H1 (cell line): ENCODE results near the gene LIN28B. TPM values are rescaled to one million over a fixed set of nuclear protein-coding genes. Genes with fewer than 3 reads are reported as not detected.

Experiments
- CTCF ChIA-PET: fragments of 300-600 bp; sonication (Branson Sonifier 250); formaldehyde crosslinking; loops from one replicate; lab custom pipeline; 2021; ENCODE audit not compliant: partially characterized antibody; lab: Charles Lee
- POLR2A ChIA-PET: fragments of 300-600 bp; sonication (Branson Sonifier 250); formaldehyde crosslinking; loops from one replicate; lab custom pipeline; 2021; ENCODE audit warnings: inconsistent platforms; ENCODE audit not compliant: partially characterized antibody; lab: Charles Lee
- DNase-seq, 2 experiments: peaks; one replicate each; pipeline versions ENCODE4 v3.0.0 to v3.0.0-alpha.2; 2010 to 2022; ENCODE audit warnings: low spot score in 2 of 2, low read depth in 1 of 2, mixed read lengths in 1 of 2
- FAIRE-seq: peaks from 2 replicates; lab custom pipeline; 2011; peaks lifted over from hg19 to GRCh38; lab: Jason Lieb, UNC
- H2AFZ ChIP-seq: 2 replicates; pipeline ENCODE4 v1.8.1; 2012; ENCODE audit warnings: low read length, inconsistent platforms
- H2AK5ac ChIP-seq: 2 replicates; pipeline ENCODE4 v1.6.1; 2013; ENCODE audit warnings: low read depth, low read length
- H2BK120ac ChIP-seq: replicated peaks from 2 replicates; pipeline ENCODE3; 2013; ENCODE audit warnings: low read depth, low read length, inconsistent platforms
- H2BK12ac ChIP-seq: 2 replicates; pipeline ENCODE4 v1.6.1; 2013; ENCODE audit warnings: low read depth, low read length
- H2BK15ac ChIP-seq: 2 replicates; pipeline ENCODE4 v1.6.1; 2013; ENCODE audit warnings: low read length
- H2BK20ac ChIP-seq: 2 replicates; pipeline ENCODE4 v1.6.1; 2013; ENCODE audit warnings: low read length
- H2BK5ac ChIP-seq: 2 replicates; pipeline ENCODE4 v1.6.1; 2013; ENCODE audit warnings: low read depth, low read length
- H3K14ac ChIP-seq: 2 replicates; pipeline ENCODE4 v1.6.1; 2013; ENCODE audit warnings: inconsistent platforms; ENCODE audit not compliant: insufficient read length
- H3K18ac ChIP-seq: 2 replicates; pipeline ENCODE4 v1.6.1; 2013; ENCODE audit warnings: low read length; ENCODE audit errors: extremely low read depth
- H3K23ac ChIP-seq: 2 replicates; pipeline ENCODE4 v1.6.1; 2013; ENCODE audit warnings: inconsistent platforms; ENCODE audit not compliant: insufficient read length
- H3K23me2 ChIP-seq: 2 replicates; pipeline ENCODE4 v1.6.1; 2013; ENCODE audit warnings: low read depth, low read length
- H3K27ac ChIP-seq: 2 replicates; pipeline ENCODE4 v1.6.1; 2011; ENCODE audit warnings: low read depth, low read length, inconsistent platforms
- H3K27me3 ChIP-seq, 4 experiments: replicated peaks in 1 of 4; 1 replicate in 1 of 4; 2 replicates in 3 of 4; pipeline versions ENCODE4 v1.6.1 to v1.8.1; 2011 to 2013; ENCODE audit warnings: low read length in 3 of 4, mild to moderate bottlenecking in 3 of 4, inconsistent platforms in 2 of 4, mixed read lengths in 2 of 4, moderate library complexity in 1 of 4; ENCODE audit not compliant: control insufficient read depth in 3 of 4, insufficient read depth in 3 of 4; ENCODE audit errors: extremely low read depth in 1 of 4
- H3K36me3 ChIP-seq, 4 experiments: 2 replicates each; pipeline versions ENCODE4 v1.6.1 to v1.8.1; 2011 to 2013; ENCODE audit warnings: mild to moderate bottlenecking in 4 of 4, low read length in 3 of 4, moderate library complexity in 2 of 4, control low read depth in 1 of 4, inconsistent platforms in 1 of 4; ENCODE audit not compliant: insufficient read depth in 4 of 4, control insufficient read depth in 2 of 4
- H3K4ac ChIP-seq: replicated peaks from 2 replicates; pipeline ENCODE3; 2013; ENCODE audit warnings: low read length, low read depth, mixed read lengths, inconsistent platforms; ENCODE audit not compliant: insufficient read length
- H3K4me1 ChIP-seq, 4 experiments: replicated peaks in 1 of 4; 1 replicate in 1 of 4; 2 replicates in 3 of 4; pipeline versions ENCODE4 v1.6.1 to v1.8.1; 2011 to 2013; ENCODE audit warnings: low read length in 3 of 4, inconsistent platforms in 2 of 4, mixed read lengths in 1 of 4; ENCODE audit not compliant: insufficient read depth in 4 of 4, control insufficient read depth in 3 of 4
- H3K4me2 ChIP-seq, 2 experiments: 2 replicates each; pipeline versions ENCODE4 v1.6.1 to v1.8.1; 2011 to 2013; ENCODE audit warnings: low read depth in 2 of 2, low read length in 2 of 2, control low read depth in 1 of 2, inconsistent platforms in 1 of 2, mild to moderate bottlenecking in 1 of 2; ENCODE audit not compliant: insufficient read depth in 1 of 2
- H3K4me3 ChIP-seq, 4 experiments: fragments of 200-600, 300-600 bp in 1 of 4; sonication (generic), shearing (Covaris generic), sonication (Bioruptor Twin) in 1 of 4; 2 replicates each; pipeline versions ENCODE4 v1.5.1 to v1.8.1; 2011 to 2016; ENCODE audit warnings: low read length in 4 of 4, low read depth in 3 of 4, control low read depth in 2 of 4, inconsistent platforms in 2 of 4, mild to moderate bottlenecking in 2 of 4, mixed read lengths in 1 of 4, moderate library complexity in 1 of 4; ENCODE audit not compliant: insufficient read depth in 2 of 4; ENCODE audit errors: extremely low read depth in 1 of 4
- H3K56ac ChIP-seq: replicated peaks from 2 replicates; pipeline ENCODE3; 2013; ENCODE audit warnings: low read depth, mild to moderate bottlenecking, mixed read lengths, low read length, inconsistent platforms; ENCODE audit not compliant: insufficient read length
- H3K79me1 ChIP-seq: 2 replicates; pipeline ENCODE4 v1.6.1; 2013; ENCODE audit warnings: low read depth, low read length, control low read depth
- H3K79me2 ChIP-seq, 2 experiments: 2 replicates each; pipeline versions ENCODE4 v1.6.1 to v1.8.1; 2012 to 2013; ENCODE audit warnings: low read length in 2 of 2, mild to moderate bottlenecking in 2 of 2, inconsistent platforms in 1 of 2; ENCODE audit not compliant: insufficient read depth in 2 of 2, control insufficient read depth in 1 of 2
- H3K9ac ChIP-seq, 4 experiments: replicated peaks in 1 of 4; 1 replicate in 1 of 4; 2 replicates in 3 of 4; pipeline versions ENCODE4 v1.6.1 to v1.8.1; 2011 to 2013; ENCODE audit warnings: low read depth in 3 of 4, low read length in 3 of 4, control low read depth in 2 of 4, mild to moderate bottlenecking in 2 of 4, moderate library complexity in 2 of 4, inconsistent platforms in 1 of 4; ENCODE audit errors: extremely low read depth in 1 of 4
- H3K9me3 ChIP-seq, 2 experiments: 2 replicates each; pipeline versions ENCODE4 v1.6.1 to v1.8.1; 2012 to 2013; ENCODE audit warnings: mild to moderate bottlenecking in 2 of 2, moderate library complexity in 2 of 2, control low read depth in 1 of 2, inconsistent platforms in 1 of 2, low read depth in 1 of 2, low read length in 1 of 2, mixed read lengths in 1 of 2; ENCODE audit not compliant: insufficient read depth in 2 of 2
- H4K20me1 ChIP-seq, 2 experiments: replicated peaks in 1 of 2; 2 replicates each; pipeline versions ENCODE3 to v1.8.1; 2011 to 2013; ENCODE audit warnings: inconsistent platforms in 2 of 2, low read length in 2 of 2, mild to moderate bottlenecking in 1 of 2; ENCODE audit not compliant: insufficient read depth in 2 of 2, control insufficient read depth in 1 of 2
- H4K5ac ChIP-seq: 2 replicates; pipeline ENCODE4 v1.6.1; 2013; ENCODE audit warnings: low read length, low read depth, mixed read lengths, inconsistent platforms; ENCODE audit not compliant: insufficient read length
- H4K8ac ChIP-seq: 2 replicates; pipeline ENCODE4 v1.8.0; 2013; ENCODE audit warnings: mild to moderate bottlenecking, moderate library complexity, low read length, inconsistent platforms; ENCODE audit not compliant: insufficient read depth; ENCODE audit errors: extremely low read depth
- H4K91ac ChIP-seq: replicated peaks from 2 replicates; pipeline ENCODE3; 2013; ENCODE audit warnings: low read length, mixed read lengths, inconsistent platforms; ENCODE audit not compliant: insufficient read length
- ASH2L ChIP-seq: fragments of 200-600, 300-600 bp; sonication (generic); IDR thresholded peaks from one replicate; pipeline ENCODE4 v1.7.1; 2017; ENCODE audit warnings: low read length
- CEBPB ChIP-seq: IDR thresholded peaks from 2 replicates; pipeline ENCODE4 v1.6.1; 2012; ENCODE audit warnings: low read depth, low read length
- EGR1 ChIP-seq: IDR thresholded peaks from 2 replicates; pipeline ENCODE4 v1.6.1; 2011; ENCODE audit warnings: low read depth, low read length, borderline replicate concordance
- NANOG ChIP-seq: IDR thresholded peaks from 2 replicates; pipeline ENCODE4 v1.6.1; 2011; ENCODE audit warnings: low read length, low read depth, mild to moderate bottlenecking, inconsistent platforms; ENCODE audit not compliant: insufficient read depth, poor library complexity, severe bottlenecking
- RBBP5 ChIP-seq: IDR thresholded peaks from 2 replicates; pipeline ENCODE4 v1.7.1; 2012; ENCODE audit warnings: low read depth, mild to moderate bottlenecking, inconsistent platforms, low read length, moderate library complexity, borderline replicate concordance
- RXRA ChIP-seq: IDR thresholded peaks from 2 replicates; pipeline ENCODE4 v1.6.1; 2011; ENCODE audit warnings: low read depth, mild to moderate bottlenecking, low read length, moderate library complexity; ENCODE audit not compliant: insufficient read depth
- SIN3A ChIP-seq, 2 experiments: IDR thresholded peaks in 1 of 2; conservative IDR thresholded peaks in 1 of 2; 2 replicates each; pipeline ENCODE4 v1.6.1; 2011 to 2012; ENCODE audit warnings: low read length in 2 of 2, improper control_type of control experiment in 1 of 2, low read depth in 1 of 2, mild to moderate bottlenecking in 1 of 2
- SP2 ChIP-seq: IDR thresholded peaks from 2 replicates; pipeline ENCODE4 v1.6.1; 2012; ENCODE audit warnings: mild to moderate bottlenecking, low read length, inconsistent platforms
- ZNF274 ChIP-seq: IDR thresholded peaks from 2 replicates; pipeline ENCODE4 v1.7.0; 2012; ENCODE audit warnings: low read length, borderline replicate concordance; ENCODE audit errors: extremely low read depth
- polyA plus RNA-seq, 7 experiments: library from polyadenylated mRNA; depleted of rRNA in 3 of 7; stranded (reverse) in 5 of 7; unstranded in 2 of 7; fragments of >200 nt in 5 of 7; fragments of 200-250 nt in 2 of 7; gene quantifications; 1 replicate in 5 of 7; 2 replicates in 1 of 7; 4 replicates in 1 of 7; pipeline versions ENCODE4 v1.2.1 to v1.2.3, GENCODE V29; 2011 to 2013; ENCODE audit warnings: missing spikeins in 2 of 7, mixed read lengths in 2 of 7
- total RNA-seq: library from RNA; stranded (reverse); fragmentation: NEBNext Ultra II Directional; extraction: Animal tissue kit (Norgen Biotek cat#: 25700); gene quantifications from 2 replicates; pipeline ENCODE4 v1.2.1, GENCODE V29; 2021

The LIN28B gene
- total and polyA plus RNA-seq, 2 of the 8 experiments (the other 6 are each of a cell fraction or from before 2014, with no cell fraction given), result 27.4 to 94.7 TPM

GRCh38 chr6:105072798-105073199 lies 115.9 kb downstream of the LIN28B start:
- CTCF ChIA-PET, result interaction anchor here (1.5 kb wide), 1 partner anchor 15 kb away, joined by 3 read pairs; no protein-coding TSS in a partner anchor
- no peak for TF ChIP-seq ZNF274
- no peak for TF ChIP-seq CEBPB
- TF ChIP-seq EGR1, result no peak
- TF ChIP-seq SP2, result no peak
- no peak for TF ChIP-seq RBBP5
- no peak for TF ChIP-seq RXRA
- TF ChIP-seq SIN3A (conservative IDR thresholded peaks at IDR 0.05 in 1 of 2, IDR thresholded peaks at IDR 0.05 in 1 of 2; ENCODE audit: low read depth in 1 of 2, low read length in 2 of 2), result no peak
- no peak for TF ChIP-seq NANOG
- TF ChIP-seq ASH2L, result no peak

More at GRCh38 chr6:105072798-105073199, 115.9 kb downstream of the LIN28B start:
- no peak overlapping the region for H2BK20ac ChIP-seq
- no peak overlapping the region for H2BK120ac ChIP-seq
- H4K5ac ChIP-seq, result no peak overlapping the region
- no peak overlapping the region for H3K56ac ChIP-seq
- H4K20me1 ChIP-seq, result peaks cover 2 to 3% of the 10 kb centered on the region in 2 experiments
- no peak overlapping the region for H3K4me3 ChIP-seq
- no peak overlapping the region for H2BK12ac ChIP-seq
- H3K27me3 ChIP-seq, result no peaks in the 10 kb centered on the region
- peaks cover 0 to 35% of the 10 kb centered on the region in 2 experiments; a peak in 2 of 4 replicates for H3K79me2 ChIP-seq
- FAIRE-seq, result no peak
- H3K4ac ChIP-seq, result no peak overlapping the region
- no peak overlapping the region for H3K27ac ChIP-seq
- H3K4me2 ChIP-seq, result no peak overlapping the region
- H3K9ac ChIP-seq, result no peak overlapping the region
- H3K23ac ChIP-seq, result no peak overlapping the region
- no peak overlapping the region; the same call in 1 of the 2 replicates for H2BK5ac ChIP-seq
- no peaks in the 10 kb centered on the region for H3K4me1 ChIP-seq
- H3K18ac ChIP-seq, result no peak overlapping the region
- no peaks in the 10 kb centered on the region; a peak in 1 of 8 replicates for H3K36me3 ChIP-seq
- no peak for DNase-seq
- no peak overlapping the region for H4K8ac ChIP-seq
- H3K14ac ChIP-seq, result no peak overlapping the region
- POLR2A ChIA-PET, result no interaction called here
- H3K23me2 ChIP-seq, result no peaks in the 10 kb centered on the region; the same call in 1 of the 2 replicates
- H3K79me1 ChIP-seq, result no peaks in the 10 kb centered on the region
- H2AK5ac ChIP-seq, result no peak overlapping the region
- no peak overlapping the region for H2BK15ac ChIP-seq
- no peak overlapping the region for H2AFZ ChIP-seq
- no peaks in the 10 kb centered on the region for H3K9me3 ChIP-seq
- no peak overlapping the region for H4K91ac ChIP-seq
